Dermis microvascular lymphatic vessel endothelial cell (primary cell): ENCODE measurements around the gene PDZRN4. TPM values are rescaled to one million over a fixed set of nuclear protein-coding genes. Genes with fewer than 3 reads are reported as not detected.

Source experiments
- DNase-seq, 2 donors: peaks; one replicate each; pipeline versions ENCODE4 v3.0.0 to v3.0.0-alpha.2; 2010; ENCODE audit warnings: low read depth in 2 of 2
- total RNA-seq: library from RNA; depleted of rRNA; stranded (reverse); fragments of >200 nt; gene quantifications from 2 replicates; pipeline ENCODE4 v1.2.1, GENCODE V29; 2014

Gene PDZRN4
- total RNA-seq, 1 donor from 2014 or later = not detected

DNA sequence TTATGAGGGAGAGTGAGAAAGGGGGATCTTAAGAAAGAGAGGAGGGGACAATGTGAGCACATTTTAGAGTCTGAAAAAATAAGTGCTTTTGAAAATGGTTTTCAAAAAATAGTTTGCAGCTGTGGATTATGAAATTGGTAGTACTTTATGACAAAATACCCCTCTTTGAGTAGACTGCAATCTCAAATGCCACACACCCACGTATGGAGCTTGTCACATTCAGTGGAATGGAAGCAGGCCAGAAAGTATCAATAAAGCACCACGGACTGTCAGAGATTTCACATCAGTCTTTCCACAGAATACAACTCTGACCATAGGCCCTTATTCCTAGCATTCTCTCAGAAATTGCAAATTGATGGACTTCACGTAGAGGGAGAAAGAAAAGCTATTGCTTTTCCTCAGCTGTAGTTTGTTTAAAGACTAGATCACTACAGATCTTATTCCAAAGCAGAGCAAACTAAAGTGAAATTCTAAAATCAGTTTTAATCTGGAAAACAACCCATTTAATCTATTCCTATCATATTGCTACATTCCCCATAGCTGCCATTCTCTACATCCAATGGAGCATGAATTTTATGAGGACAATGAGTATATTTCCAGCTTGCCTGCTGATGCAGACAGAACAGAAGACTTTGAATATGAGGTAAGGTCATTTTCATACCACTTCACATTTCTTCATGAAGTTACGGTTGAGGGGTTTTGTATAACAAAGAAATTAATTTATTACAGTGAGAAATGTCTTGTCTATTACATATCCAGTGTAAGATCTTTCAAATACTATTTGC is 321.3 kb downstream of the PDZRN4 start:
- no peak for DNase-seq

DNA sequence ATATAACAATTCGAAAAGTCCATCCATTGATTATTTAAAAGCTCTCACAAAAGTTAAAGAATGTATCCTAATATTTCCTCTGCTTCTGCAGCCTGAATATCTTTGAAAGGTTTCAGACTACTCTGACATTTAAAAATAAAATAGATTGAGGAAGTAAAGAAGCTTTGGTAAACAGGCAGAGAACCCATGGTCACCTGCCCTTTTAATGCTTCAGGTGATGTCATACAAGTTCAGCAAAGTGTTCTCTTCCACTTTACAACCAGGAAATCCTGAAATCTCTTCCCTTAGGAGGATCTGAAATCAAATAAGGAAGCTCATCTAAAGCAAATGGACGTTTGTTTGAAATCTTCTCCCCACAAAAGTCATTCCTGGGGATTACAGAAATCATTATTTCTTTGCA is 322.4 kb downstream of the PDZRN4 start:
- DNase-seq = no peak

DNA sequence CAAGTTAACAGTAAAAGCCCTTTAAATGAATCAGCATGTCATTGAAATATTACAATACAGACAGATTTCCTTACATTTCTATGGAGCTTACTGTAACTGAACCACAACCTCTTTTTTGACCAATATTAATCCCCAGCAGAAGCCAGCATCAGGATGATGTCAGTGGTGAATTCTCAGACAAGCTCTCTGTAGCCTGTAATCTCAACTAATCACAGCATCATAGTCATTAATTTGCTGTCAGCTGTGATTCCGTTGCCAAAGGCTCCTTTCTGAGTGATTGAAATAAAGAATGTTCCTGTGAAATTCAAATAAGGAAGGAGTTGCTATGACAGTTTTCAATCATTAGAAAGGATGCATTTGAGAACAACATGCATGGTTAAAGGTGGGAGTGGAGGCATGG is 323.1 kb downstream of the PDZRN4 start:
- DNase-seq = no peak

DNA sequence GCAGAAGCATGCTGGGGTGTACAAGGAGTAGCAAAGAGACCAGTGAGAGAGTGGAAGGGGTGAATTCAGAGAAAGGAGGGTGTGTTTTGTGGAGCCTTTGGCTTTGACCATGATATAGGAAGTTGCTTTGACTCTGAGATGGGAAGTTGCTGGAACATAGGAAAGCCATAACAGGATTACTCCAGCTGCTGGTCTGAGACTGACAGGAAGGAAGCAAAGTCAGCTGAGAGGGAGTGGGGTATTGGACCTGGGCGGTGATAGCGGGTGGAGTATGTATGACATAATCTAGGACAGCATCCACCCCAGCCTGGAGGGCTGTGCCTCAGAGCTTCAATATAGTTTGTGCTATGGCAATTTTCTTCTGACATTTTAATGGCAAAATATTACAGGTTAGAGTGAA is 324.4 kb downstream of the PDZRN4 start:
- DNase-seq = peak; percentile 32 to 56

DNA sequence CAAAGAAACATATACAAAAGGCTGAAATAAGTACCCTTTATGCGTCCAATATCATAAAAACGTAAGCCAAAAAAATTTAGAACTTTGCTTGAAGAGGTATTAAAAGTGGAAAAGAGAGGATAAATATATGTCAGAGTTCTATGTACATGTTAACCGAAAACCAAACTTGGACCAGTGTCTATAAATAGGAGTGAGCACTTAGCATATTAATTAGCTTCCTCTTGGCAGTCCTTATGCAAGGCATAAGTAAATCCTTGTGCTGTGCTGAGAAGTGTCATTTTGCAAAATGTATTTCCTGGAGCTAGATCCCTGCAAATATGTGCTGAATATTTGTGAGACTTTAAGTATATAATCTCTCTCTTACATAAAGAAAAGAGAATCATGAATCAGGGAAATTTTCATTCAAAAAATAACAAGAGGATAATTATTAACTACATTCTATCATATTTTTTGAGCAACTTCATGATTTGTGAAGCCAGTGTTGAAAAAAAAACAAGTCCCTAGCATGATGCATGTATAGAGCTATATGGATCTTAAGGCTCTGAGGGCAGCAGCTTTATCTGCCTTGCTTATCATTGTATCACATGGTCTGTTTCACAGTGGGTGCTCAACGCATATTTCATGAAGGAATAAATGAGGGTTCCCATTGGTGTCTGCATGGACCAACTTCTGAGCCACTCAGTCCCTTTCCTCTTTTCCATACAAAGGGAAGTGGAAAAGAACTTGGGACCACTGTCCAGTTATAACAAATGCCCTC is 326.1 kb downstream of the PDZRN4 start:
- no peak for DNase-seq

DNA sequence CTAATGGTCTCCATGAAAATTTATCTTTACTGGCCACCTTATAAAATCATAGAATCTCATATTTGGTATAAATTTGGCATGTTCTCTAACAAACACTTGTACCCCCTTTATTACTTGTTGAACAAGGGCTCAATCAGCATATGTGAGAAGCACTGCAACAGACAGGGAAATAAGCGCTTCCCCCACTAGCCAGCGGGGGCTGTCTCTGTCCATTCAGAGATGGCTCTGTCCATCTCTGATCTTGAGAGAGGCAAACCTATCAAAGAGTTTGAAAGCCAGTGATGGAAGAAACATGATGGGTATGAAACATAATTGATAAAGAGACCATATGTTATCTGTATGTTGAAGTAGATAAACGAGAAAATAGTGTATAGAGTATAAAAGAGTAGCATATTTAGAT is 326.8 kb downstream of the PDZRN4 start:
- no peak for DNase-seq

DNA sequence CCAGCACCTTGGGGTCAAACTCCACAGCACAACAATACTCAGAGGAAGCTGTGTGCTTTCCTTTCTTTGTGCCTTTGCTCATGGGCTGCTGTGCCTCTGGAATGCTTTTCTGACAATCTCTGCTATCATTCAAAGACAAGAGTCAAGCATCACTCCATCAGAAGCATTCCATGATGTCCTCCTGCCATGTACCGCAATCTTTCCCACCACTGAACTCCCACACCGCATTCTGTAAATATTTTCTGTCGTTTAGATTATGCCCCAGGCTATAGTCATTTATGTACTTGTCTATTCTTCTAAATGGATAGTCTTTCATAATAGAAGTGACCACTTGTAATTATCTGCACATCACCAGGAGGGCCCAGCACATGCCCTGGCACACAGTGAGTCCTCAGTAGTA is 327.8 kb downstream of the PDZRN4 start:
- no peak for DNase-seq

DNA sequence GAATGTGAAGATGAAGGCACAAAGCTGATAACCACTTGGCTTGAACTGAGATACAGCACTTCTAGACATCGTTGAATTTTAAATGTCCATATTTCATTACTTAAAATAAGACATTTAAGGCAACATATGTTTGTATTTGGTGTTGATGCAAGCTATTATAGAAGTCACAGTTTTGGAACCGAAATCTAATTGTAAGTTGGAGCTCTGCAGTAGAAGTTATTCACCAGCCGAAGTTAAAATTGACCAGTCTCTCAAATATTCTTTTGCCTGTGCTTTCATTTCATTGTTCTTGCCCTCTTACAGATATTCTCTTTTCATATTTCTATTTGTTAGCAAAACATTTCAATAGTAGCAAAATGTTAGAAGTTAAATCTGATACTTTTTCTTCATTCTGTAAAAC is 332.7 kb downstream of the PDZRN4 start:
- no peak for DNase-seq

DNA sequence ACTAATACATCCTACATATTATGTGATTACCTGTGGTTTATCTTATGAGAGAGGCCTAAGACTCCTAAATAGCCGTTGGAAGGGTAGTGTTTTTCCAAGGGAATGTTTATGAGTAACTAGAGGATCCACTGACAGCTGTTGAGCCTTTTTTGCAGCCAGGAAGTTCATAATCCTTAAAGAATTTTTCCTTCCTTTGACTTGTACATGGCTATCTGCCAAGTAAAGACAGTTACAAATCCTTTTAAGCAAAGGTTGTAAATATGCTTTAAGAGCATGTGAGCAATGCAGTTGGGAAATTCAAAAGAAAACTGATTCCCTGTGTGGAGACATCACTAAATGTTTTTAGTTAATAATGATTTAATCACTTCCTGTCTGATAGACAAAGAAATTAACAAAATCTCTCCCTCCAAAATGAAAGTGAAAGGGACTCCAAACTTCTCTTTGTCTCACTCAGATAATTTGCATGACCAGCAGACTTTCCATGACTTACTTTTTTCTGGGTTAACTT is 333.8 kb downstream of the PDZRN4 start:
- DNase-seq = peak; percentile 21 to 91

DNA sequence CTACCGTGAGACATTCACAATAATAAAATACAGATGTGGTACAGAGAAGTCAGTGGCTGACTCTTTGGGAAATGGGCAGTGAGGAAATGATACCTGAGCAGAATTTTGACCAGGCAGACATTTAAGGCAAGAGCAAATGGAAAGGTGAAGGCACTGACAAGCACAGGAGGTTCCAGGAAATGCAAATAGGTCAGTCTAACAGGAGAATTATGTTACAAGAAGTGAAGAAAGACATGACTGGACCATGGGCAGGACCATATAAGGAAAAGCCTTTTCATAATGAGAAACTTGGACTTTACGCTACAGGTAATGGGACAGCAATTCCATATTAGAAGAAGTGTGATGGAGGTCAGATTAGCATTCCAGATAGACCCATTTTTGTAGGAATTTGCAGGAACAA is 338.9 kb downstream of the PDZRN4 start:
- no peak for DNase-seq

DNA sequence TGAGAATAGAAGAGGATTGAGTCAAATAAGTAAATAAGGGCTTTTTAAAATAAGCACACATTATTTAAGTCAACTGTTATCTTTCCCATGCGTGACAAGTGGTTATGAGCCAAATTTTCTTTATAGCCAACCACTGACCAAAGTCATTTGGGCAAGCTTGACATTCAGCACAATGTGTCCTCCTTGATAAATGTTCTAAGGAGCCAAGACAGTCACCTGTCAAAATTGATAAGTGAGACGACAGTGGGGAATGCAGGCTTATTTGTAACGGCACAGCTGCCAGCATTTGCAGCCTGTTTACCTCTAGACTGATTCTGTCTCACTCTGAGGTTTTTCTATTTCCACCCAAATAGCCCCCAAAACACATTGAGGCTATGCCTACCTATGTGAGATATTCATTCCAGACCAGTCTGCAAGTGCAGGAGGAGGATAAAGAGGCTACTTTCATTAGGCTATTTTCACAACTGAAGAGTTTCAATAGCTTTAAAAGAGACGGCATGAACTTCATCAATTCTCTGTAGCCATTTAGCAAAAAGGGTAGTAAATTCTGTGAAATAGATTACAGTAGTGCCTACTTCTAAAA is 339.5 kb downstream of the PDZRN4 start:
- no peak for DNase-seq

DNA sequence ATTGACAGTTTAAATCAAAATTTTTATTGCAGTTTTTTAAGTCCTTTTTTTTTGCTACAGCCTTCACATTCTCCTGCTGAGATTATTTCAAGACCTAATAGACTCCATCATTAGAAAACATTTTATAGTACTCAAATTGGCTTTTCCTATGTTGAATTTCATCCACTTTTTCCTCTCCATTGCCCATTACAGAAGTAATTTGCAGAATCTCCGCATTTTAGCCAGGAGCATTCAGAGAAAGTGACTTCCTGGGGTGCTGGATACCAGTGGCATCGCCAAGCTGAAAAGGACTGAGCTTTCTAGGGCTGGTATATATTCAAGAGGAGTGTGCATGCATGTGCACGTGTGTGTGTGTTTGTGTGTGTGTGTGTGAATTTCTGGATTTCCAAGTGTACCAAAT is 340.8 kb downstream of the PDZRN4 start:
- no peak for DNase-seq

DNA sequence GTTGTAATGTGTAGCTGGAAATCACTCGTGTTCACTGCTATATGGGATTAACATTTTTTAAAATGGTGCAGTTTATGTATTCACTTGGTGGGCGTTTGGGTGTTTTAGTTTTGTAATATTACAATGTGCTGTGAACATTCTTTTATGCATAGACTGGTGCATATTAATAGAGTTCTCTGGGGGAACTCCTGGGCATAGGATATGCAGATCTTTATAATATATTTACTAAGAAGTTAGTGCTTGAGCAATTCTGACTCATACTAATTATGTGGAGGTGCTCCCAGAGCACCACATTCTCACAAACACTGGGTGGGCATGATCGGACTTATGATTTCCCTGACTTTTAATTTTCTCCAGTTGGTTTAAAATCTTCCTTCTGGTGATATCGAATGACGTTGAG is 342.3 kb downstream of the PDZRN4 start:
- DNase-seq = no peak

DNA sequence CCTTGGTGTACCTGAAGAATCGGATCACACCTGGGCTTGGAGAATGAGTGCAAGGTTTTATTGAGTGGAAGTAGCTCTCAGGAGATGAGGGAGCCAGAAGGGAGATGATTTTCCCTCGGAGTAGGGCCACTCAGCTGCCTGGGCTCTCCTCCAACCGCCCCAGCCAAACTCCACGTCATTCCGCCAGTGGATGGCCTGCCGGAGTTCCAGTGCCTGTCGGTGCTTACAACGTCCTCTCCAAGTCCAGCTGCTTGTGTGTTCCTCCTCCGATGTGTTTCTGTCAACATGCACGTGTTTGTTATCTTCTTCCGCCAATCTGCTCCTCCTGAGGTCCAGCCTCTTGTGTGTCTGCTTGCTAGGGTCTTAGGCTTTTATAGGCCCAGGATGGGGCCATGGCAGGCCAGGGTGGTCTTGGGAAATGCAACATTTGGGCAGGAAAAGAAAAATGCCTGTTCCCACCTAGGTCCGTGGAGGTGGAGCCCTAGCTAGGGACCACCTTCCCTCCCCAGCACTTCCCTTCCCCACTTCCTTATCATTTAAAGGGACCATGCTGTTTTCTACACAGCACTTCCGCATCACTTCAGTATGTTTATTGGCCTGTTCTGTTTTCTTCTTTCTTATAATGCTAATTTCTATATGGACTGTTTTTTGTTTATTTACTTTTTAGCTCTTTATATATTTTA is 343.2 kb downstream of the PDZRN4 start:
- no peak for DNase-seq

DNA sequence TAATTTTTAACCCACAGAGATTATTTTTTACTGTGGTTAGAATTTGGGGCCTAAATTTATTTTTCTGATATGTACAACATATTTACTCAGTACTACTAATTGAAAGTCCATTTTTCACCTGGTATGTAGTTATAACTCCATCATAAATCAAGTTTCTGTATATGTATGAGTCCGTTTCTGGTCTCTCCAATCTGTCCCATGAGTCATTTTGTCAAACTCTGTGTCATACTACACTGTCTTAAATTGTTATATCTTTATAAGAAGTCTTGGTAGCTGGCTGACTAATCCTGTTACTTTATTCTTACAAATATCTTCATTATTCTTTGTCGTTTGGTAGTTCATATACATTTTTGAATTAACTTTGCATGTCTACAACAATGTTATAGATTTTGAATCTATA is 344.0 kb downstream of the PDZRN4 start:
- DNase-seq = peak in 1 of 2 donors; percentile 9

DNA sequence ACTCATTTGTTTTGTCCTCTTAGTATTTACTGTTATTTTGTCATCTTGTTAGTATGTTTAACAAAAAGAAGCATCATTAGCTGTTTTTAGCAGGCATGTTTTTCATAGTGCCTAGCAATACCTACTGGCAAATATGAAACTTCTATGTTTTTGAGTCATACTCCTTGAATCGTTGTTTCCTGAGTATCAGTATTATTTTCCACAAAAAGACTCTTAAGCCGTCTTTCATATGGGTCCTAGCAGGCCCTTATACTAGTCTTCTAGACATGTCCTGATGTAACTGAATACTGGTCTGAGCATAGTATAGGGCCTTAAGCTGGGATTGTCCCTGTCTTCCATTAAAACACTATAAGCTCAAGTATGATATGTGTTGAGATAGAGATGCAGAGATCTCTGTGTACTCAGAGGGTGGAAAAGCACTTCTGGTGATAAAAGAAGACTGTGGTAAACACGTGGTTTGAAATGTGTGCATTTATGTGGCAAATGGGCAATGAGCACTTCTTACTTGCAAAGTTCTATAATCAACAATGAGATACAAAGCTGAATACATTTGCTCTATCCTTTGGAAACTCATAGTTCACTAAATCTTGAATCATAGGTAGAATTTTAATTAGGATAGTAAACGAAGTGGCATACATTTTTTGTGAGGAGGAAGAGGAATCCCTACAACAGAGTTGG is 348.8 kb downstream of the PDZRN4 start:
- DNase-seq = no peak

DNA sequence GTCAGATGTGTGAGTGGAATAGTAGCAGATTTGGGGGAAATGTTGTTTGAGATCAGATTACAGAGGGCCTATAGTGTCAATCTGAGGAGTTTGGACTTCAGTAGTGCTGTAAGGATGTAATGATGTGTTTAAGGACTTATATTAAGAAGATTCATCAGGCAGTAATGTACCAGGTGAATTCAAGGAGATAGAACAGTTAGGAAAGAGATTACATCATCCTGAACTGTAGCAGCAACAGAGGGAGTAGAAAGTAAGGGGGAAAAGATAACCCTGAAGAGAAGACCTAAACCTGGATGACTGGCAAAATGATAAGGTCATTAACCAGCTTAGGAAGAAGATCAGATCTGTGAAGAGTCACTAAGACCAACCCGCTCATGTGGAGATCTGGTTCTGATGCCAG is 349.4 kb downstream of the PDZRN4 start:
- DNase-seq = no peak

DNA sequence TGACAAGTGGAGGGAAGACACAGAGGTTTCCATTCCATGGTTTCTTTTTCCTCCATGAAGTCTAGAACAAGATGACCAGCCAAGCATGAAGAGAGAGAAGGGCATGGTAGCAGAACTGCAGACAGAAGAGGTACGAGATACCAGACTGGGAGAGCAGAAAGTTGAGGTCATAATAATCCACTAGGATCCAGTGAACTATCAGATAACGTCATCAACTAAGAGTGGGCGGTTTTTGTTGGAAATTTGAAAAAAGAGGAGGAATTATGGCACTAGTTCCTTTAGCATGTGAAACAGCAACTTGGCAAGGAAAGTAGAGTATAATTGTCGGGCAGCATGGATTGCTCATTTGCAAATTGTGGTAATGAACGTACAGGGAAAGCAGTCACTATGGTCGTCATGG is 357.6 kb downstream of the PDZRN4 start:
- no peak for DNase-seq

DNA sequence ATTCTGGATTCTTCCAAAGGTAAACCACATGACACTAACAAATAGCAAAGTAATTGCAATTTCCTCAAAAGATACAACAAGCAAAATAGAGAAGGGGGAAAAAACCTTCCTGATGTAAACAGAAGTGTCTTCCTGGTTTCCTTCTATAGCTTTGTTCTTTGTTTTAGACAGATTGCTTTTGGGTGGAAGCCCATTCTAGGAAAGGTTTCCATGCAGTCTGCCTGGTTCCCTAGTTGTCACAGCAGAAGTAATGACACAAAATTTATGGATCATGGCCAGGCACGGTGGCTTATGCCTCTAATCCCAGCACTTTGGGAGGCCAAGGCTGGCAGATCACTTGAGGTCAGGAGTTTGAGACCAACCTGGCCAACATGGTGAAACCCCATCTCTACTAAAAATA is 359.0 kb downstream of the PDZRN4 start:
- peak; percentile 23 to 35 for DNase-seq

DNA sequence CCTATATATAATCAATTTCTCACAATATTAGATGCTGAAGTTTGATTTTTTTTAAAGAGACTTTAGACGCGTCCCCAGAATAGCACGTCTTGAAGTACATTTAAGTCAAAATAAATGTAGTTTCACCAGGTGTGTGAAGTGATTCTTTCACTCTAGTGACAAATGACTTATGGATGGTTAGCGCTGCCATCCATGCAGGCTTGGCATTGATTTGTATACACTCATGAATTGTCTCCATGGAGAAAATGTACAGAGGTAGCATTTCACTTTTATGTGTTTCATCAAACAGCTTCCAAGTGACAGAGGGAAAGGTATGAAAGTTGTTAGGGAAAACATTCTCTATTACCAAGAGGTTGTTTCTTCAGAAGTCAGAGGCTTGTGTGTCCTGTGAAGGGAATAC is 360.8 kb downstream of the PDZRN4 start:
- no peak for DNase-seq

DNA sequence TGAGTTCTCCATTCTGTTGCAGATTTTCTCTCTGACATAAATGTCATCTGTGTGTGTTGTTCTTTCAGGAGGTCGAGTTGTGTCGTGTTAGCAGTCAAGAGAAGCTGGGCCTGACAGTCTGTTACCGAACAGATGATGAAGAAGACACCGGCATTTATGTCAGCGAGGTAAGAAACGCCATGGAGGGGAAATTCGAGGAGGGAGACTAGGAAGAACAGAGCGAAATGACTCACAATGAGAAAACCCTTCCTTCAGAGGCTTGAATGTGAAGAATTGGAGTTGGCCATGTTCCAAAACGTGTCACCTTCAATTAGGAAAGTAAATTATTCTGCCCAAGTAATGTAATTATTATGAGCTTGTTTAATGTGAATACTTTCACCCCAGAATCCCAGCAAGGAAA is 364.5 kb downstream of the PDZRN4 start:
- peak in 1 of 2 donors; percentile 27 for DNase-seq
